Right lobe of liver (tissue), 4 donors: ENCODE results near the gene MCM10.

Source experiments
- POLR2A ChIP-seq: fragments of 450-650 bp; IDR thresholded peaks from one replicate; pipeline ENCODE4 v1.6.1; 2017; ENCODE audit warnings: antibody characterized with exemption, mild to moderate bottlenecking
- TF ChIP-seq, protein P1 (sequence below), 4 donors: fragments of 200-600 bp in 3 of 4; fragments of 450-650 bp in 1 of 4; IDR thresholded peaks; one replicate each; pipeline versions ENCODE4 v1.5.1 to v1.8.0; 2016 to 2022; ENCODE audit warnings: antibody characterized with exemption in 4 of 4, mild to moderate bottlenecking in 2 of 4
- donor health status: DM: no; HTN: no; CAD: no.
- donor health status: DM: no; HTN: no; CAD: no.
- donor health status: DM: no; HTN: yes; CAD: no.

DNA sequence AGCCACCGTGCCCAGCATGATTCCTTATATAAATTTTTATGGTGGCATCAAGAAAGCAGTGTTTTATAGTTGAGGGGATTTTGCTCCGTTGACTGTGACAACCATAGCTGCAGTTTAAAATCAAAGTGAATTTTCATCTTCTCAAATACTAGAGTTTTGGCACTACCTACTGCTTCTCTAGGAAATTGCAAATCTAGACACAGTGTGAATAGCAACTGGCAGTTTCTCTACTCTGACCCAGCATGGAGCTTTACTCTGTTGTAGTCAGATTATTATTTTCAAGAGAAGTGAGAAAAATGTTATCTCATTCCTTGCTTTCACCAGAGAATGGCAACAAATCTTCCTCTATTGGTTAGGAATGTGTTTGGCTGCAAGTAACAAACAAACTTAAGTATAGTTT, 22.9 kb downstream of the MCM10 start:
- TF ChIP-seq, protein P1, sequence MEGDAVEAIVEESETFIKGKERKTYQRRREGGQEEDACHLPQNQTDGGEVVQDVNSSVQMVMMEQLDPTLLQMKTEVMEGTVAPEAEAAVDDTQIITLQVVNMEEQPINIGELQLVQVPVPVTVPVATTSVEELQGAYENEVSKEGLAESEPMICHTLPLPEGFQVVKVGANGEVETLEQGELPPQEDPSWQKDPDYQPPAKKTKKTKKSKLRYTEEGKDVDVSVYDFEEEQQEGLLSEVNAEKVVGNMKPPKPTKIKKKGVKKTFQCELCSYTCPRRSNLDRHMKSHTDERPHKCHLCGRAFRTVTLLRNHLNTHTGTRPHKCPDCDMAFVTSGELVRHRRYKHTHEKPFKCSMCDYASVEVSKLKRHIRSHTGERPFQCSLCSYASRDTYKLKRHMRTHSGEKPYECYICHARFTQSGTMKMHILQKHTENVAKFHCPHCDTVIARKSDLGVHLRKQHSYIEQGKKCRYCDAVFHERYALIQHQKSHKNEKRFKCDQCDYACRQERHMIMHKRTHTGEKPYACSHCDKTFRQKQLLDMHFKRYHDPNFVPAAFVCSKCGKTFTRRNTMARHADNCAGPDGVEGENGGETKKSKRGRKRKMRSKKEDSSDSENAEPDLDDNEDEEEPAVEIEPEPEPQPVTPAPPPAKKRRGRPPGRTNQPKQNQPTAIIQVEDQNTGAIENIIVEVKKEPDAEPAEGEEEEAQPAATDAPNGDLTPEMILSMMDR (IDR thresholded peaks at IDR 0.05), result no peak
- TF ChIP-seq POLR2A, result no peak
